ENCODE results near the gene SSNA1. TPM values are rescaled to one million over a fixed set of nuclear protein-coding genes. Genes with fewer than 3 reads are reported as not detected.
A peak's percentile ranks its signal among the peaks of the same experiment; 100 is the strongest.

SSNA1 gene
- total and polyA plus RNA-seq, 4 donors = 30.5 to 87.1 (median 57.2) TPM

DNA sequence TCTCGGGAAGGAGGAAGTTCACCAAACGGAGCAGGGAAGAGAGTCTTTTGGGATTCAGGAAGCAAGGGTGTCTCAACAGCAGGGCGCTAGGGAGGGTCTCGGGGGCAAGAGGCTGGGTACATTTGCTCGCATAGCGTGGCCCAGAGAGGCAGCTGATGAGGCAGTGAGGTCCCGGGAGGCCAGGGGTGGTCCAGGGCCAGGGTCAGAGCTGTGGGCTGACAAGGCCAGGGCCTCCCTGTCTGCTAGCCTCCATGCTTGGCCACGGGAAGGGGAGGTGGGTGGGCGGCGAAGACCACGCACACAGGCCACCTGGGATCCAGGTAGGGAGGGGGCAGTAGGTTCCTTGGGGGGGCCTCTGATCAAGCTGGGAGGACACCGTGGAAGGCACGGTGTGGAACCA is 23.1 kb downstream of the SSNA1 start:
- Histone ChIP-seq H3K9me3 (ENCODE audit: control insufficient read depth, low read length) (no peaks in the 10 kb centered on the region), H3K27me3 (ENCODE audit: control insufficient read depth in 1 of 2, insufficient read depth in 2 of 2, low read length in 1 of 2) (no peaks in the 10 kb centered on the region), H3K36me3 (ENCODE audit: control insufficient read depth in 1 of 2, insufficient read depth in 2 of 2, low read length in 1 of 2) (no peaks in the 10 kb centered on the region), H3K27ac (ENCODE audit: low read depth in 1 of 2, low read length in 2 of 2) (no peak overlapping the region), H3K4me1 (ENCODE audit: control insufficient read depth in 1 of 2, insufficient read depth in 2 of 2, low read length in 2 of 2) (no peaks in the 10 kb centered on the region), H3K4me3 (ENCODE audit: low read length in 2 of 2) (no peak overlapping the region)
- ATAC-seq (ENCODE audit: low FRiP score) (no peak), DNase-seq (no peak)
- intact Hi-C loops (cut with DNase I) = no loop called here
- 76 to 88% methylated on average over 13 of the region's 13 CpGs for WGBS, 2 donors

DNA sequence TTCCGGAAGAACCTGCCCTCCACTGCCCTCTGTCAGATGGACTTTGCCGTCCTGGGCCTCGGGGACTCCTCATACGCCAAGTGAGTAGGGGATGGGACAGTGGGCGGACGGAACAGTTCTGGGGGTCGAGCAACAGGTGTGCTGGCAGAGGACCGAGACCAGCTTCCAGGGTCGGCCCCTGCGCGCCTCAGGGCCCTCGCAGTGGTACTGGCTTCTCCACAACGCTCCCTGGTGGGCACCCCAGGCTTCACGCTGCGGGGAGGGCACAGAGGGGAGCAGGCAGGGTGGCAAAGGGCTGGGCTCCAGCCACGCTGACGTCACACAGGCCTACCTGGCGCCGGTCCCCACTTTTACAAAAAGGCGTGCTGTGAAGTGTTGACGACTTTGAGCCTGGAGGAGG is 24.0 kb downstream of the SSNA1 start:
- no peaks in the 10 kb centered on the region for H3K27me3 ChIP-seq (ENCODE audit: control insufficient read depth in 1 of 2, insufficient read depth in 2 of 2, low read length in 1 of 2)
- 84 to 86% methylated on average over 19 to 21 of the region's 21 CpGs for WGBS, 2 donors
- no peak for ATAC-seq (ENCODE audit: low FRiP score)
- no peak overlapping the region for H3K27ac ChIP-seq (ENCODE audit: low read depth in 1 of 2, low read length in 2 of 2)
- no peak for DNase-seq
- H3K4me1 ChIP-seq (ENCODE audit: control insufficient read depth in 1 of 2, insufficient read depth in 2 of 2, low read length in 2 of 2) = no peaks in the 10 kb centered on the region
- H3K4me3 ChIP-seq (ENCODE audit: low read length in 2 of 2) = no peak overlapping the region
- no peaks in the 10 kb centered on the region for H3K9me3 ChIP-seq (ENCODE audit: control insufficient read depth, low read length)
- intact Hi-C loops (cut with DNase I) = no loop called here
- H3K36me3 ChIP-seq (ENCODE audit: control insufficient read depth in 1 of 2, insufficient read depth in 2 of 2, low read length in 1 of 2) = no peaks in the 10 kb centered on the region

DNA sequence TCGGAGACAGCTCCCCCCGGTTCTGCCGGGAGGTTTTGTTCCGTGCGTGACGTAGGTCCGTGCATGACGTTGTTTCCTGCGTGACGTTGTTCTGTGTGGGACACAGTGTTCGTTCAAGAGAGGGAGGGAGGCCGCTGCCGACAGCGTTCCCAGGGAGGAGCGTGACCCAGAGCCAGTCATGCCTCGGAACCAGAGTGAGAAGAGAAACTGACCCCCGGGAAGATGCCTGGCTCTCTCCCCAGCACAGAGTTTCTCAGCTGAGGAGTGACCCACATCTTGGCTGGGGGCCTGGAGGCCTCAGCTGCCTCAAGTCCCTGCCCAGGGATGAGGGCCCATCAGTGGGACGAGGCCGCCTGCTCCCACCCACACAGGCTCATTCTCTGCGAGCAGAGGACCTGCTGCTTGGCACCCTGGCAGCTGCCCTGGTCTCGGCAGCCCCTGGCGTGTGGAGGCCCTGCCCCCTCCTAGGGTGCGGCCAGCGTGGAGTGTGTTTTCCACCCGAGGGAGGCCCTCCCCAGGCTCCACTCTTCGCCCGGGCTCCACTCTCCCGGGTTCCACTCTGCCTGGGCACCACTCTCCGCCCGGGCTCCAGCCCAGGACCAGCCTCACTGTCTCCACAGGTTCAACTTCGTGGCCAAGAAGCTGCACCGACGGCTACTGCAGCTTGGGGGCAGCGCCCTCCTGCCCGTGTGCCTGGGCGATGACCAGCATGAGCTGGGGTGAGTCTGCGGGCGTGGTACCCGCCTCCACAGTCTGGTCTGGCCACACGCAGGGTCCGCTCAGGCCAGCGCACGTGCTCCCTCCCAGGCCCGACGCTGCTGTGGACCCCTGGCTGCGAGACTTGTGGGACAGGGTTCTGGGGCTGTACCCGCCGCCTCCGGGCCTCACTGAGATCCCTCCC is 24.9 kb downstream of the SSNA1 start:
- intact Hi-C loops (cut with DNase I) = no loop called here
- Histone ChIP-seq H3K9me3 (ENCODE audit: control insufficient read depth, low read length) (no peaks in the 10 kb centered on the region), H3K27ac (ENCODE audit: low read depth in 1 of 2, low read length in 2 of 2) (no peak overlapping the region), H3K36me3 (ENCODE audit: control insufficient read depth in 1 of 2, insufficient read depth in 2 of 2, low read length in 1 of 2) (no peaks in the 10 kb centered on the region), H3K4me1 (ENCODE audit: control insufficient read depth in 1 of 2, insufficient read depth in 2 of 2, low read length in 2 of 2) (no peaks in the 10 kb centered on the region), H3K4me3 (ENCODE audit: low read length in 2 of 2) (no peak overlapping the region), H3K27me3 (ENCODE audit: control insufficient read depth in 1 of 2, insufficient read depth in 2 of 2, low read length in 1 of 2) (no peaks in the 10 kb centered on the region)
- no peak for DNase-seq
- 89% methylated on average over 49 of the region's 49 CpGs for WGBS, 2 donors
- no peak for ATAC-seq (ENCODE audit: low FRiP score)

DNA sequence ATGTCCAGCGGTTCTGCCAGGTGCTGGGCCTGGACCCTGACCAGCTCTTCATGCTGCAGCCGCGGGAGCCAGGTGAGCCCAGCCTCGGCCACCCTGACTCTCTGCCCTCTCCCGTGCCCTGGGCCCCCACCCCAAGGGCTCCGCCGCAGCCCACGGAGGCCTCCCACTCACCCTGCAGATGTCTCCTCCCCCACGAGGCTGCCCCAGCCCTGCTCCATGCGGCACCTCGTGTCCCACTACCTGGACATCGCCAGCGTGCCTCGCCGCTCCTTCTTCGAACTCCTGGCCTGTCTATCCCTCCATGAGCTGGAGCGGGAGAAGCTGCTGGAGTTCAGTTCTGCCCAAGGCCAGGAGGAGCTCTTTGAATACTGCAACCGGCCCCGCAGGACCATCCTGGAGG is 26.1 kb downstream of the SSNA1 start:
- ATAC-seq (ENCODE audit: low FRiP score) = no peak

DNA sequence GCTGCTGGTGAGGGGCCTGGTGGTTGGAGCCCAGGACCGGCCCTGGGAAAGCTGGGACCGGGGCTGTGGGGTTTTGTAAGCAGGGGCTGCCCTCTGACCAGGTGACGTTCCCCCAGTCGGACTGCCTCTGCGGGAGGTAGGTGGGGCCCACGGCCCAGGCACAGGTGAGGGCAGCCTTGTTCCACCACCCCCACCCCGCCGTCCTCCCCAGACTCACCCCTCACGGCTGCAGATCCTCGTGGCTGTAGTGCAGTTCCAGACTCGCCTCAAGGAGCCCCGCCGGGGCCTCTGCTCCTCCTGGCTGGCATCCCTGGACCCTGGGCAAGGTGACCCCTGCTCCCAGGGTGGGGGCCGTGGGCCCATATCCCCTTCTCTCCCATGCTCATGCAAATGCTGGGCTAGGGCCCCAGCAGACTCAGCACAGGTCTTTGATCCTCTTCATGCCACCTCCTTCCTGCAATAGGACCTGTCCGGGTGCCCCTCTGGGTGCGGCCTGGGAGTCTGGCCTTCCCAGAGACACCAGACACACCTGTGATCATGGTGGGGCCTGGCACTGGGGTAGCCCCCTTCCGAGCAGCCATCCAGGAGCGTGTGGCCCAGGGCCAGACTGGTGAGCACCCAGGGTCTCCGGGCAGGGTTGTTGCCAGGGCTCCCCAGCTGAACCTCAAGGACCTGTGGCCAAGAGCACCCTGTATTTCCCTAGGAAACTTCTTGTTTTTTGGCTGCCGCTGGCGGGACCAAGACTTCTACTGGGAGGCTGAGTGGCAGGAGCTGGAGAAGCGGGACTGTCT is 26.9 kb downstream of the SSNA1 start:
- Histone ChIP-seq H3K27me3 (ENCODE audit: control insufficient read depth in 1 of 2, insufficient read depth in 2 of 2, low read length in 1 of 2) (no peaks in the 10 kb centered on the region), H3K27ac (ENCODE audit: low read depth in 1 of 2, low read length in 2 of 2) (no peak overlapping the region), H3K9me3 (ENCODE audit: control insufficient read depth, low read length) (no peaks in the 10 kb centered on the region), H3K4me3 (ENCODE audit: low read length in 2 of 2) (no peak overlapping the region), H3K36me3 (ENCODE audit: control insufficient read depth in 1 of 2, insufficient read depth in 2 of 2, low read length in 1 of 2) (no peaks in the 10 kb centered on the region), H3K4me1 (ENCODE audit: control insufficient read depth in 1 of 2, insufficient read depth in 2 of 2, low read length in 2 of 2) (no peaks in the 10 kb centered on the region)
- no peak for DNase-seq
- intact Hi-C loops (cut with DNase I) = no loop called here
- no peak for ATAC-seq (ENCODE audit: low FRiP score)
- 91 to 94% methylated on average over 21 to 22 of the region's 22 CpGs for WGBS, 2 donors

More for the DNA sequence above, 26.1 kb downstream of the SSNA1 start:
- Histone ChIP-seq H3K4me3 (ENCODE audit: low read length in 2 of 2) (no peak overlapping the region), H3K4me1 (ENCODE audit: control insufficient read depth in 1 of 2, insufficient read depth in 2 of 2, low read length in 2 of 2) (no peaks in the 10 kb centered on the region), H3K27me3 (ENCODE audit: control insufficient read depth in 1 of 2, insufficient read depth in 2 of 2, low read length in 1 of 2) (no peaks in the 10 kb centered on the region), H3K9me3 (ENCODE audit: control insufficient read depth, low read length) (no peaks in the 10 kb centered on the region), H3K36me3 (ENCODE audit: control insufficient read depth in 1 of 2, insufficient read depth in 2 of 2, low read length in 1 of 2) (no peaks in the 10 kb centered on the region), H3K27ac (ENCODE audit: low read depth in 1 of 2, low read length in 2 of 2) (no peak overlapping the region)
- 92 to 93% methylated on average over 19 of the region's 19 CpGs for WGBS, 2 donors
- intact Hi-C loops (cut with DNase I) = no loop called here
- no peak for DNase-seq

DNA sequence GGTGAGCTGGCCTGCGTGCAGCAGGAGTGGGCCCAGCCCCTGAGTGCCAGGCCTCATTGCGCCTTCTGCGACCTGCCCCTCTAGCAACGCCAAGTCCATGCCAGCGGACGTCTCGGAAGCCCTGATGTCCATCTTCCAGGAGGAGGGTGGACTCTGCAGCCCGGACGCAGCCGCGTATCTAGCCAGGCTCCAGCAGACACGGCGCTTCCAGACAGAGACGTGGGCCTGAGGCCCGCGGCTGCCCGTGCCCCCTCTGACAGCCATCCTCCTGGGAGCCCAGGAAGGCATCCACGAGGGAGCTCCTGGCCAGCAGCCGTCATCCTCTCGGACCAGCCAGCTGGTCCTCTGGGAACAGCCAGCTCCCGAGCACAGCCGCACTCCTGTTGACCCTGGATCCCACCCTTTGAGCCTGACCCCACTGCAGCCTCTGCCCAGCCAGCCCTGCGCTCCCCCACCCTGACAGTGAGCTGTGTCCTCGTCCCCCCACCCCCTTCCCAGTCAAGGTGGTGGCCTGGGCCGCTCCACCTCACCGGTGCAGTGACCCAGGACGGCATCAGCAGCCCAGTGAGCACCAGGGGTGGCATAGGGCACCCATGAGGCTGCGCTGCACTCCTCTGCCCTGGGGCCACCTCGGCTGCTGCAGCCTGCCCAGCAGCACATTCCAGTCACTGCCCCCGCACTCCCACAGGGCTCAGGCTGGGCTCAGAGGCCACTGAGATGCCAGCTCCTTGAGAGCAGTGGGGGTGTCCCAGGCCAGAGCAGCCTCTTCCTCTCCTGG is 27.9 kb downstream of the SSNA1 start:
- 87 to 90% methylated on average over 29 to 30 of the region's 30 CpGs for WGBS, 2 donors
- ATAC-seq (ENCODE audit: low FRiP score) = no peak
- H3K27ac ChIP-seq (ENCODE audit: low read depth in 1 of 2, low read length in 2 of 2) = no peak overlapping the region

DNA sequence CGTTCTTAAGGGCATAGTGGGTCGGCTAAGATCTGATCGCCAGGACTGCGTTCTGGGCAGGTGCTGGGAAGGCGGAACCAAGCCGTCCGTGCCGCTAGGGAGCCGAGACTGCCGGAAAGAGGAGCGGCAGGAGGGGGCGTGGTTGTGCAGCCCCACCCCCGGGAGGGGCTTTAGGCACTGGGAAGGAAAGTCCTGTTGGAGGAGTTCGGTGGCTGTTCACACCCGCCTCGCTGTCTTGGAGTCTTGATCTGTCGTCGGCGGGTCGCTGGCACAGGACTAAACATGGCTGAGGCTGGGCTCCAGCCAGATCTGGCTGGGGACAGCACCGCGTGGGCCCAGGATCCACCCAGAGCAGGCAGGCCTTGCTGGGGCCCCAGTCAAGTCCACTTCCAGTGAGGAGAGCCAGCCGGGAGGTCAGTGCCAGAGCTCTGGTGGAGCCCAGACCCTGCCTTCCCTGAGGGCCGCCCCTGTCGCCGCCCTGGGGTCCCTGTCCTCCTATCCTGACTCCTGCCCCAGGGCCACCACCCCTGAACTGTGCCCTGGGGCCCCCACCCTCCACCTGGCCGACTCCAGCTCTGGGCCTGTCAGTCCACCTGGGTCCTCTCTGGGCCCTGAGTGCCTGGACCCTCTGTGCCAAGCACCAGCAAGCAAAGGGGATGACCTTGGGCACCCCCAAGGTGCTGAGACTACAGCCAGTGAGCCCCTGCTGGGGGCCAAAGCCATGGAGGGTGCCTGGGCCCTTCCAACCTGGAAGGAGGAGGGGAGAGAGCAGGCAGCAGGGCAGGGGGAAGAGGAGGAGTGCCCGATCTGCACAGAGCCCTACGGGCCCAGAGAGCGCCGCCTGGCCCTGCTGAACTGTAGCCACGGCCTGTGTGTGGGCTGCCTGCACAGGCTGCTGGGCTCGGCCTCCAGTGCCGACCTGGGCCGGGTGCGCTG is 29.1 kb downstream of the SSNA1 start:
- DNase-seq (no peak), ATAC-seq (ENCODE audit: low FRiP score) (peak; percentile 41)
- 76 to 80% methylated on average over 36 of the region's 36 CpGs for WGBS, 2 donors

More for the DNA sequence above, 27.9 kb downstream of the SSNA1 start:
- H3K4me1 ChIP-seq (ENCODE audit: control insufficient read depth in 1 of 2, insufficient read depth in 2 of 2, low read length in 2 of 2) = no peaks in the 10 kb centered on the region
- no peaks in the 10 kb centered on the region for H3K9me3 ChIP-seq (ENCODE audit: control insufficient read depth, low read length)
- DNase-seq = no peak
- no peaks in the 10 kb centered on the region for H3K36me3 ChIP-seq (ENCODE audit: control insufficient read depth in 1 of 2, insufficient read depth in 2 of 2, low read length in 1 of 2)
- intact Hi-C loops (cut with DNase I) = no loop called here
- no peak overlapping the region for H3K4me3 ChIP-seq (ENCODE audit: low read length in 2 of 2)
- no peaks in the 10 kb centered on the region for H3K27me3 ChIP-seq (ENCODE audit: control insufficient read depth in 1 of 2, insufficient read depth in 2 of 2, low read length in 1 of 2)

More for the DNA sequence above, 29.1 kb downstream of the SSNA1 start:
- H3K36me3 ChIP-seq (ENCODE audit: control insufficient read depth in 1 of 2, insufficient read depth in 2 of 2, low read length in 1 of 2) = no peaks in the 10 kb centered on the region
- no peak overlapping the region for H3K4me3 ChIP-seq (ENCODE audit: low read length in 2 of 2)
- no peaks in the 10 kb centered on the region for H3K27me3 ChIP-seq (ENCODE audit: control insufficient read depth in 1 of 2, insufficient read depth in 2 of 2, low read length in 1 of 2)
- intact Hi-C loops (cut with DNase I) = no loop called here
- H3K9me3 ChIP-seq (ENCODE audit: control insufficient read depth, low read length) = no peaks in the 10 kb centered on the region
- H3K27ac ChIP-seq (ENCODE audit: low read depth in 1 of 2, low read length in 2 of 2) = no peak overlapping the region
- no peaks in the 10 kb centered on the region for H3K4me1 ChIP-seq (ENCODE audit: control insufficient read depth in 1 of 2, insufficient read depth in 2 of 2, low read length in 2 of 2)
